Fibroblast of lung (primary cell): ENCODE data around the gene ITFG1. TPM values are rescaled to one million over a fixed set of nuclear protein-coding genes. Genes with fewer than 3 reads are reported as not detected.

ENCODE experiments used
- DNase-seq, 2 donors: peaks; one replicate each; pipeline versions ENCODE4 v3.0.0 to v3.0.0-alpha.2; 2010; ENCODE audit warnings: low read depth in 2 of 2
- H2AFZ ChIP-seq: 2 replicates; pipeline ENCODE4 v1.5.1; 2012; ENCODE audit warnings: low read length, control low read depth, inconsistent platforms
- H3K27ac ChIP-seq: 2 replicates; pipeline ENCODE4 v1.5.1; 2011; ENCODE audit warnings: low read length, control low read depth; ENCODE audit not compliant: insufficient read depth
- H3K27me3 ChIP-seq: 2 replicates; pipeline ENCODE4 v1.5.1; 2011; ENCODE audit warnings: mild to moderate bottlenecking, low read length; ENCODE audit not compliant: control insufficient read depth, insufficient read depth
- H3K36me3 ChIP-seq: 2 replicates; pipeline ENCODE4 v1.5.1; 2011; ENCODE audit warnings: low read length; ENCODE audit not compliant: control insufficient read depth, insufficient read depth
- H3K4me1 ChIP-seq: 2 replicates; pipeline ENCODE4 v1.5.1; 2011; ENCODE audit warnings: low read length; ENCODE audit not compliant: control insufficient read depth, insufficient read depth; ENCODE audit errors: extremely low read depth
- H3K4me2 ChIP-seq: 2 replicates; pipeline ENCODE4 v1.5.1; 2011; ENCODE audit warnings: low read length, control low read depth; ENCODE audit not compliant: insufficient read depth; ENCODE audit errors: extremely low read depth
- H3K4me3 ChIP-seq, 4 experiments: fragments of 200-600 bp in 1 of 4; sonication (generic) in 1 of 4; replicated peaks in 1 of 4; 2 replicates each; pipeline ENCODE4 v1.5.1; 2011 to 2016; ENCODE audit warnings: low read length in 4 of 4, low read depth in 3 of 4, mild to moderate bottlenecking in 3 of 4, control low read depth in 2 of 4, inconsistent platforms in 1 of 4, mixed read lengths in 1 of 4; ENCODE audit not compliant: insufficient read depth in 1 of 4; ENCODE audit errors: control extremely low read depth in 1 of 4
- H3K79me2 ChIP-seq: 2 replicates; pipeline ENCODE4 v1.5.1; 2012; ENCODE audit warnings: mild to moderate bottlenecking, low read length, inconsistent platforms; ENCODE audit not compliant: control insufficient read depth, insufficient read depth
- H3K9ac ChIP-seq: 2 replicates; pipeline ENCODE4 v1.5.1; 2011; ENCODE audit warnings: mild to moderate bottlenecking, low read length, control low read depth; ENCODE audit not compliant: insufficient read depth
- H3K9me3 ChIP-seq: 2 replicates; pipeline ENCODE4 v1.5.1; 2012; ENCODE audit warnings: low read depth, low read length; ENCODE audit not compliant: control insufficient read depth, insufficient read depth
- H4K20me1 ChIP-seq: 2 replicates; pipeline ENCODE4 v1.5.1; 2011; ENCODE audit warnings: low read length; ENCODE audit not compliant: control insufficient read depth, insufficient read depth; ENCODE audit errors: extremely low read depth
- CTCF ChIP-seq, 2 donors: IDR thresholded peaks in 1 of 2; conservative IDR thresholded peaks in 1 of 2; 1 replicate in 1 of 2; 2 replicates in 1 of 2; pipeline ENCODE4 v1.5.1; 2011 to 2012; ENCODE audit warnings: low read length in 2 of 2, control low read depth in 1 of 2, inconsistent platforms in 1 of 2, low read depth in 1 of 2, mild to moderate bottlenecking in 1 of 2
- EZH2 ChIP-seq: IDR thresholded peaks from 2 replicates; pipeline ENCODE4 v1.5.1; 2012; ENCODE audit warnings: low read length, control low read depth, mild to moderate bottlenecking; ENCODE audit errors: missing control alignments
- polyA plus RNA-seq, 2 donors: library from polyadenylated mRNA; depleted of rRNA in 1 of 2; stranded (reverse) in 1 of 2; unstranded in 1 of 2; fragments of >200 nt; gene quantifications; 2 replicates each; pipeline ENCODE4 v1.2.1, GENCODE V29; 2011 to 2012; ENCODE audit warnings: missing spikeins in 1 of 2
- total RNA-seq: library from RNA; depleted of rRNA; stranded (reverse); fragments of >200 nt; gene quantifications from 2 replicates; pipeline ENCODE4 v1.2.1, GENCODE V29; 2014

The ITFG1 gene
- total and polyA plus RNA-seq, 2 donors (not counting 1 experiment from before 2014, with no cell fraction given), result 96.1 to 111 TPM

- Histone ChIP-seq H3K4me3 (no peak overlapping the region), H2AFZ (no peak overlapping the region), H3K79me2 (no peaks in the 10 kb centered on the region), H3K4me2 (no peak overlapping the region), H3K27me3 (no peaks in the 10 kb centered on the region), H3K4me1 (no peaks in the 10 kb centered on the region), H3K27ac (no peak overlapping the region), H3K9ac (no peak overlapping the region), H3K36me3 (no peaks in the 10 kb centered on the region), H3K9me3 (no peaks in the 10 kb centered on the region), H4K20me1 (no peaks in the 10 kb centered on the region)
- TF ChIP-seq EZH2 (no peak), CTCF (conservative IDR thresholded peaks at IDR 0.05 in 1 of 2, IDR thresholded peaks at IDR 0.05 in 1 of 2; ENCODE audit: low read depth in 1 of 2, low read length in 2 of 2) (no peak)
- no peak for DNase-seq
Observed at GRCh38 chr16:47371271-47372014, 89.4 kb downstream of the ITFG1 start.

- H3K9ac ChIP-seq, result no peak overlapping the region
- H3K27ac ChIP-seq, result no peak overlapping the region
- H4K20me1 ChIP-seq, result no peaks in the 10 kb centered on the region
- H3K36me3 ChIP-seq, result no peaks in the 10 kb centered on the region
- DNase-seq, result no peak
- no peaks in the 10 kb centered on the region for H3K9me3 ChIP-seq
- no peak overlapping the region for H2AFZ ChIP-seq
- no peak overlapping the region for H3K4me3 ChIP-seq
- no peaks in the 10 kb centered on the region for H3K79me2 ChIP-seq
- no peaks in the 10 kb centered on the region for H3K27me3 ChIP-seq
- H3K4me2 ChIP-seq, result no peak overlapping the region
- TF ChIP-seq CTCF (conservative IDR thresholded peaks at IDR 0.05 in 1 of 2, IDR thresholded peaks at IDR 0.05 in 1 of 2; ENCODE audit: low read depth in 1 of 2, low read length in 2 of 2), result no peak
- TF ChIP-seq EZH2, result no peak
- no peaks in the 10 kb centered on the region for H3K4me1 ChIP-seq
Observed at GRCh38 chr16:47370536-47370935, 90.3 kb downstream of the ITFG1 start.

GRCh38 chr16:47366228-47366627, 94.6 kb downstream of the ITFG1 start:
- Histone ChIP-seq H3K4me3 (no peak overlapping the region), H3K79me2 (no peaks in the 10 kb centered on the region), H3K4me2 (no peak overlapping the region), H3K27me3 (no peaks in the 10 kb centered on the region), H3K9ac (no peak overlapping the region), H3K36me3 (no peaks in the 10 kb centered on the region), H2AFZ (no peak overlapping the region), H4K20me1 (no peaks in the 10 kb centered on the region), H3K27ac (no peak overlapping the region), H3K9me3 (no peaks in the 10 kb centered on the region), H3K4me1 (no peaks in the 10 kb centered on the region)
- TF ChIP-seq CTCF (conservative IDR thresholded peaks at IDR 0.05 in 1 of 2, IDR thresholded peaks at IDR 0.05 in 1 of 2; ENCODE audit: low read depth in 1 of 2, low read length in 2 of 2), result no peak
- no peak for TF ChIP-seq EZH2
- DNase-seq, result no peak
